Measurements from ENCODE around the gene APOM.

APOM gene

GRCh38 chr6:31690231-31691077 is 34.8 kb downstream of the APOM start:
- CTCF ChIA-PET: interaction anchor here (1.0 to 2.2 kb wide), 3 partner anchors 10 to 80 kb away, joined by 3 to 8 read pairs (median 3); no protein-coding TSS in a partner anchor
- Mint-ChIP-seq H3K36me3 (peaks cover 48% of the 10 kb centered on the region), H3K4me3 (no peak overlapping the region), H3K9me3 (no peaks in the 10 kb centered on the region), H3K27me3 (no peaks in the 10 kb centered on the region), H3K4me1 (peaks cover 4% of the 10 kb centered on the region), H3K27ac (no peak overlapping the region)
- DNase-seq: no peak

DNA sequence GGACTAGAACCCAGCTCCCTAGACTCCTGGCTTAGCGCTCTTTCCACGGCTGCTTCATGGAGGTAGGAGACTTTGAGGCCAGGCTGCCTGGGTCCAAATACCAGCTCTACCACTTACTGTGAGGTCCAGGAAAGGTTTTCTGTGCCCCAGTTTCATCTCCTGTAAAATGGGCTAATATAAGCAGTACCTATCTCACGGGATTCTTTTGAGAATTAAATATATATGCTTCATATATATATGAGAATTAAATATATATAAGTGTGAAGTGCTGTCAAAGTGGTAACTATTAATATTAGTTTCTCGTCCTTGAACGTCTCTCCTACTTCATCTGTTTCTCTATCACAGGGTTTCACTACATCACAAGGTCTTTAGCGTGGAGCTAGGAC is 35.4 kb downstream of the APOM start:
- Mint-ChIP-seq H3K4me3 (no peak overlapping the region), H3K36me3 (peaks cover 43% of the 10 kb centered on the region), H3K27me3 (no peaks in the 10 kb centered on the region), H3K9me3 (no peaks in the 10 kb centered on the region), H3K4me1 (peaks cover 4% of the 10 kb centered on the region), H3K27ac (no peak overlapping the region)
- no peak for DNase-seq
- CTCF ChIA-PET: interaction anchor here (1.0 to 2.2 kb wide), 3 partner anchors 11 to 79 kb away, joined by 3 to 8 read pairs (median 3); no protein-coding TSS in a partner anchor

- no peak overlapping the region for H3K27ac Mint-ChIP-seq
- CTCF ChIA-PET: interaction anchor here (1.7 kb wide), 1 partner anchor 12 kb away, joined by 3 read pairs; no protein-coding TSS in a partner anchor
- H3K36me3 Mint-ChIP-seq: peaks cover 41% of the 10 kb centered on the region
- no peak overlapping the region for H3K4me3 Mint-ChIP-seq
- no peaks in the 10 kb centered on the region for H3K9me3 Mint-ChIP-seq
- DNase-seq: no peak
- peaks cover 4% of the 10 kb centered on the region for H3K4me1 Mint-ChIP-seq
- H3K27me3 Mint-ChIP-seq: no peaks in the 10 kb centered on the region
Measured at GRCh38 chr6:31691564-31692108, 35.9 kb downstream of the APOM start.

DNA sequence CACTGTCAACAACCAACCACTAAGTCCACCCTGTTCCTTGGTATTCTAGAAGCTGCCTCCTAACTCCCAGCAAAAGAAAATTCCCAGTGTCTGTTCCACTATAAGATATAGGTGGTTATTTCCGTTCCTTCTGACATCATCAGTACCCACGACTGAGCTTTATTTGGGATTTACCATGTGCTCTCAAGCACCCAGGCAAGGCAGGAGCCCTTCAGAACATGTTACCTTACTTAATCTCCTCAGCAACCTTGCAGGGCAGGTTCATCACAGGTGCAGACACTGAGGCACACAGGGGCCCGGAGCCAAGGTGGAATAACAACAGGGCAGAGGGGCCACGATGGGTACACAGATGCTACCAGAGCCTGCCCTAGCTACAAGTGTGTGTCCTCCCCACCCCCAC is 36.7 kb downstream of the APOM start:
- Mint-ChIP-seq H3K27ac (no peak overlapping the region), H3K9me3 (no peaks in the 10 kb centered on the region), H3K4me1 (peaks cover 6% of the 10 kb centered on the region), H3K36me3 (peaks cover 43% of the 10 kb centered on the region), H3K4me3 (no peak overlapping the region), H3K27me3 (no peaks in the 10 kb centered on the region)
- no peak for DNase-seq
- CTCF ChIA-PET: no interaction called here

DNA sequence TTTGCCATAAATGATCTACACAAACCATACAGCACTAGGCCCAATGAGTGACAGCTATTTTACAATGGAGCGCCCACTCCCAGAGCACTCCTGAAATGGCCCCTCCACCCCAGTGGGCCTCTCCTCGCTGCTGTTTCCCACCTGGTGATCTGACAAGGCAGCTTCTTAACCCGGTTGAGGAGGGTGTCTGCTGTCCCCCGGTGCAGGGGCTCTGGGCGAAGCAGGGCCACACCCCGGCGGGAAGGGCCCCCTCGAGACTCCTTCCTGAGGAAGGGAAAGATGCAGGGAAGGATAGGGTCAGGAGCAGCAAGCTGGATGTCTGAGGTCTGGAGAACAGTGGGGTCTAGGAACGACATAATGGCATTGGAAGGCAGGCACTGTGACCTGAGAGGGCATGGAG is 37.2 kb downstream of the APOM start:
- Mint-ChIP-seq H3K9me3 (no peaks in the 10 kb centered on the region), H3K4me1 (peaks cover 11% of the 10 kb centered on the region), H3K36me3 (peaks cover 43% of the 10 kb centered on the region), H3K27ac (no peak overlapping the region), H3K27me3 (no peaks in the 10 kb centered on the region), H3K4me3 (no peak overlapping the region)
- CTCF ChIA-PET: no interaction called here
- no peak for DNase-seq

DNA sequence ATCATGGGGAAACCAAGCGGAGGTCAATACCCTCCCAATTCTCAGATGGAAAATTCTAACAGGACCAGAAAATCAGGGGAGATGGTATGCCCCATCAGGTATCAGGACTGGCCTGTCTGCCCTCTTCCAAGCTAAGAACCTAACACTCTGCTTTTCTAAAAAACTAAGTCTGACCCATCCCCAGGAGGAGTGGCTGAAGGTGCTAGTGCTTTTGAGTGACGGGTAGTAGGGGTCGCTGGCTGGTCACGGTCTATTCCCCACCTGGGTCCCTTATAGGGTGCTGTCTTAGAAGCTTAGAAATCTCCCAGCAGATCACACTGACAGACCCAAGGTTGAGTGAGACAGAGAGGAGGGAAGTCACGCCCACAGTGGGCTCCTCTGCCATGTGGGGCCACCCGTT is 37.8 kb downstream of the APOM start:
- DNase-seq: no peak
- peaks cover 44% of the 10 kb centered on the region for H3K36me3 Mint-ChIP-seq
- H3K9me3 Mint-ChIP-seq: no peaks in the 10 kb centered on the region
- CTCF ChIA-PET: interaction anchor here (0.6 kb wide), 1 partner anchor 76 kb away, joined by 3 read pairs; no protein-coding TSS in a partner anchor
- no peaks in the 10 kb centered on the region for H3K27me3 Mint-ChIP-seq
- no peak overlapping the region for H3K27ac Mint-ChIP-seq
- H3K4me1 Mint-ChIP-seq: peaks cover 13% of the 10 kb centered on the region
- H3K4me3 Mint-ChIP-seq: no peak overlapping the region

DNA sequence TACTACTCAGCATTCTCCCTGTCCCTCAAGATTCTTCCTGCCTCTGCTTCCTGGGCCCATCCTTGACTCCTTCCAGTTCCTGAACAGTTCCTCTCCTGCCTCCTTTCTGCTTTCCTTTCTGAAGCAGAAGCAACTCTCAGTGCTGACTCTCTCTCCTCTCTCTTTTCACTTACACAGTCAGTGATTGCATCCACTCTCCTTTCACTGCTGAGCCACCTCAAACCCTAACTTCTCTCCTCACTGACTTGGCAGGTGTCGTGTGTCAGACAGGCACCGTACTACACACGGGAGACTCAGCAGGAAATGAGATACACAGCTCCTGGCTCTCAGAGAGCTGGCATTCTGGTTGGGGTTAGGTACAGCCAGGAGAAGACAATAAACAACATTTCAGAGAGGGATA is 41.9 kb downstream of the APOM start:
- H3K4me1 Mint-ChIP-seq: peaks cover 36% of the 10 kb centered on the region
- peak overlapping the region; percentile 17 for H3K27ac Mint-ChIP-seq
- CTCF ChIA-PET: no interaction called here
- H3K27me3 Mint-ChIP-seq: no peaks in the 10 kb centered on the region
- no peak for DNase-seq
- no peaks in the 10 kb centered on the region for H3K9me3 Mint-ChIP-seq
- H3K4me3 Mint-ChIP-seq: no peak overlapping the region
- H3K36me3 Mint-ChIP-seq: peaks cover 43% of the 10 kb centered on the region

DNA sequence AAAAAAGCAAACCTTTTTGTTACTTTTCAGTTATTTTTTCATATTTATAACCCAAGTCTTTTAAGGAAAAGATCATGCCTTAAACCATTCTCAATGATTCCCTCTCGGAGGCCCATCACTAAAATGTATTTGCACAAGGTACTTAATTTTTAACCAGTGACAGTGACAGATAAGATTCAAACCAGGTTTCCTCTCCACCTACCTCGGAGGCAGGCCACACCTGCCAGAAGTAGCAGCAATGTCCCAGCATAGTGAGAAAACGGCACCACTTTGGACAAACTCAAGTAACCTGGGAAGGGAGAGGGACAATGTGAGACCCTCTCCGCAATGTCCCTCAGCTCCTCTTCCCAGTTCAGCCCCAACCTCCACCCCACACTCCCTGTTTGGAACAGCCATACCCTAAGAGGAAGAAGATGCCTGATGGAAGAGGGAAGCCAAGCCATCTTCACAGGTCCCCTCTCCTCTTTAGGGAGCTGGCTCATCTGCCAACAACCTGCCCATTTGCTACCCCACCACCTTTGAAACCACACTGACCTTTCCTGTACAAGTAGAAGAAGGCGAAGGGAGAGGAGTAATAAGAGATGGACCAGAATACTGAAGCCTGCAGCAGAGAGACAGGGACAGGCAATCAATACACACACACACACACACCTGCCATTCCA is 45.2 kb downstream of the APOM start:
- Mint-ChIP-seq H3K4me3 (peak overlapping the region; percentile 96), H3K36me3 (peaks cover 28% of the 10 kb centered on the region), H3K27me3 (no peaks in the 10 kb centered on the region), H3K4me1 (peaks cover 43% of the 10 kb centered on the region), H3K9me3 (no peaks in the 10 kb centered on the region), H3K27ac (peak overlapping the region; percentile 22)
- CTCF ChIA-PET: no interaction called here
- no peak for DNase-seq

- H3K9me3 Mint-ChIP-seq: no peaks in the 10 kb centered on the region
- peaks cover 7% of the 10 kb centered on the region for H3K27me3 Mint-ChIP-seq
- peak overlapping the region; percentile 96 for H3K4me3 Mint-ChIP-seq
- CTCF ChIA-PET: interaction anchor here (1.7 kb wide), 1 partner anchor 68 kb away, joined by 5 read pairs; no protein-coding TSS in a partner anchor
- peak overlapping the region; percentile 98 for H3K27ac Mint-ChIP-seq
- peaks cover 43% of the 10 kb centered on the region for H3K4me1 Mint-ChIP-seq
- peak; percentile 27 for DNase-seq
- H3K36me3 Mint-ChIP-seq: peaks cover 26% of the 10 kb centered on the region
Measured at GRCh38 chr6:31701666-31702404, 46.1 kb downstream of the APOM start.

DNA sequence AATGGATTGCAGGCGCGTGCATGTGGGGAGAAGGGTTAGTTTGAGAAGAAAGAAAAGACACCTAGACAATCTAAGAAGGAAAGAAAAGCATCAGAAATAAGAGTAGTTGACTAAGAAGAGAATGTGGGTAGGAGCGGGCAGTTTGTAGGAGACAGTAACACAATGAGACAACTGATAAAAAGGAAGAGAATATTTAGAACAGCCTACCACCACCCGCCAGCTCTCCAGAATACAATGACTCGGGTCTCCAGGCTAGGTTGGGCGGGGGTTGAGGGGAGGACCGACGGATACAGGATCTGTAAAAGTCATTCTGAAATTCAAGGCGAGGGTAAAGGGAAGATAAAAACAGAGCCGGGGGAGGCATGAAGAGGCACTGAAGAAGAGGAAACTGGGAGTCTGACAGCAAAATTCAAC is 46.7 kb downstream of the APOM start:
- CTCF ChIA-PET: interaction anchor here (1.4 to 1.7 kb wide), 2 partner anchors 24 to 67 kb away, joined by 5 read pairs; no protein-coding TSS in a partner anchor
- H3K27ac Mint-ChIP-seq: peak overlapping the region; percentile 98
- no peaks in the 10 kb centered on the region for H3K9me3 Mint-ChIP-seq
- H3K4me3 Mint-ChIP-seq: peak overlapping the region; percentile 96
- peaks cover 41% of the 10 kb centered on the region for H3K4me1 Mint-ChIP-seq
- peaks cover 13% of the 10 kb centered on the region for H3K27me3 Mint-ChIP-seq
- H3K36me3 Mint-ChIP-seq: peaks cover 22% of the 10 kb centered on the region
- no peak for DNase-seq

- Mint-ChIP-seq H3K36me3 (peaks cover 17% of the 10 kb centered on the region), H3K4me1 (peaks cover 36% of the 10 kb centered on the region), H3K9me3 (no peaks in the 10 kb centered on the region), H3K27ac (peak within 1 kb of the TSS; percentile 98), H3K27me3 (peaks cover 19% of the 10 kb centered on the region), H3K4me3 (peak within 1 kb of the TSS; percentile 96)
- DNase-seq: peak; percentile 99
- CTCF ChIA-PET: interaction anchor here (1.4 to 1.7 kb wide), 2 partner anchors 24 to 67 kb away, joined by 5 read pairs; no protein-coding TSS in a partner anchor
Measured at GRCh38 chr6:31702819-31703716, 47.4 kb downstream of the APOM start, which contains the start of gene ABHD16A. Gene ABHD16A, minus strand, starts transcription at chr6:31703324. Its CDS starts 43 bp downstream, at chr6:31703281.

- peaks cover 29% of the 10 kb centered on the region for H3K4me1 Mint-ChIP-seq
- H3K9me3 Mint-ChIP-seq: no peaks in the 10 kb centered on the region
- no peak for DNase-seq
- H3K4me3 Mint-ChIP-seq: no peak overlapping the region
- no peak overlapping the region for H3K27ac Mint-ChIP-seq
- H3K36me3 Mint-ChIP-seq: peaks cover 7% of the 10 kb centered on the region
- CTCF ChIA-PET: interaction anchor here (0.7 kb wide), 1 partner anchor 28 kb away, joined by 4 read pairs; no protein-coding TSS in a partner anchor
- peaks cover 29% of the 10 kb centered on the region for H3K27me3 Mint-ChIP-seq
Measured at GRCh38 chr6:31705931-31706330, 50.2 kb downstream of the APOM start.

- H3K4me3 Mint-ChIP-seq: no peak within 1 kb of the TSS
- DNase-seq: no peak
- H3K4me1 Mint-ChIP-seq: peaks cover 29% of the 10 kb centered on the region
- peaks cover 34% of the 10 kb centered on the region for H3K27me3 Mint-ChIP-seq
- CTCF ChIA-PET: no interaction called here
- peaks cover 4% of the 10 kb centered on the region for H3K36me3 Mint-ChIP-seq
- H3K27ac Mint-ChIP-seq: no peak within 1 kb of the TSS
- H3K9me3 Mint-ChIP-seq: no peaks in the 10 kb centered on the region
Measured at GRCh38 chr6:31706599-31706998, 50.9 kb downstream of the APOM start, which contains the start of gene LY6G6F. Gene LY6G6F, plus strand, starts transcription at chr6:31706866. Its CDS starts 41 bp downstream, at chr6:31706907.
